Measurements from ENCODE around the gene PSTPIP1.

GRCh38 chr15:77012868-77013267 is 17.9 kb downstream of the PSTPIP1 start:
- no peak for TF ChIP-seq CTCF (IDR thresholded peaks at IDR 0.05)
- no peak for TF ChIP-seq POLR2A (IDR thresholded peaks at IDR 0.05; ENCODE audit: low read depth)
- TF ChIP-seq POLR2AphosphoS5 (IDR thresholded peaks at IDR 0.05): no peak
